ENCODE results near the gene ACTG1. TPM values are rescaled to one million over a fixed set of nuclear protein-coding genes. Genes with fewer than 3 reads are reported as not detected.

The ACTG1 gene
- total and polyA plus RNA-seq, 9 of the 15 experiments (the other 6 are each of a cell fraction or from before 2014, with no cell fraction given), result 224 to 1,775 (median 568) TPM

DNA sequence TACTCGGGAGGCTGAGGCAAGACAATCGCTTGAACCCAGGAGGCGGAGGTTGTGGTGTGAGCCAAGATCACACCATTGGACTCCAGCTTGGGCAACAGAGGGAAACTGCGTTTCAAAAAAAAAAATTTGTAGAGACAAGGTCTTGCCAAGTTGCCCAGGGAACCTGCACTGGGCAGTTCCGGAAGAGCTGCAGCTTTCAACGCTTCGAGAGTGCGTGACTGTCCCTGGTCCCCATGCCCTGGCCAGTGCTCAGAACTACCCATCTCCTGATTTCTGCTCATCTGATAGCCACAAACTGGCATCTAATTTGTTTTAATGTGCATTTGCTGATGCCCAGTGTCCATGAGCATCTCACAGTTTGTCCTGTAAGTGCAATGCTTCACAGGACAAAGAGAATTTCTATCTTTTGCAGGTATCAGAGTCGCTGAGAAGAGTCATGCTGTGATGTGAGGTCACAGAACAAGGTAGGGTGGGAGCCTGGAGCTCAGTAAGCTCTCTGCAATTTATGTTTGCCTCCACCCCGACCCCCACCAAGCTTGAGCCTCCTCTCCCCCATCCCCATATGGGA lies 3.9 kb downstream of the ACTG1 start (continued):
- TF ChIP-seq, protein P1, sequence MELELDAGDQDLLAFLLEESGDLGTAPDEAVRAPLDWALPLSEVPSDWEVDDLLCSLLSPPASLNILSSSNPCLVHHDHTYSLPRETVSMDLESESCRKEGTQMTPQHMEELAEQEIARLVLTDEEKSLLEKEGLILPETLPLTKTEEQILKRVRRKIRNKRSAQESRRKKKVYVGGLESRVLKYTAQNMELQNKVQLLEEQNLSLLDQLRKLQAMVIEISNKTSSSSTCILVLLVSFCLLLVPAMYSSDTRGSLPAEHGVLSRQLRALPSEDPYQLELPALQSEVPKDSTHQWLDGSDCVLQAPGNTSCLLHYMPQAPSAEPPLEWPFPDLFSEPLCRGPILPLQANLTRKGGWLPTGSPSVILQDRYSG (tag; conservative IDR thresholded peaks at IDR 0.05; ENCODE audit: low read depth), result no peak
- TF ChIP-seq CBX1 (IDR thresholded peaks at IDR 0.05; ENCODE audit: low read depth) (no peak; the same call in 1 of the 2 replicates), CBX3 (IDR thresholded peaks at IDR 0.05; ENCODE audit: borderline replicate concordance in 1 of 2, low read length in 2 of 2) (no peak; a peak in 1 of 3 replicates), HMG20B (CRISPR knock-in tag; IDR thresholded peaks at IDR 0.05) (no peak), CREB1 (IDR thresholded peaks at IDR 0.05) (no peak), CREB1 (CRISPR knock-in tag; IDR thresholded peaks at IDR 0.05) (0 out of 2 replicates have a peak, but pooled peaks have one; percentile 41), TBL1XR1 (IDR thresholded peaks at IDR 0.05; ENCODE audit: low read length in 2 of 2) (0 out of 4 replicates have a peak, but pooled peaks of 1 of the 2 experiments have one; percentile 45), FOXJ3 (CRISPR knock-in tag; IDR thresholded peaks at IDR 0.05) (no peak), GABPB1 (CRISPR knock-in tag; IDR thresholded peaks at IDR 0.05) (peak; percentile 48; the same call in 1 of the 2 replicates), NRF1 (conservative IDR thresholded peaks at IDR 0.05 in 1 of 2, IDR thresholded peaks at IDR 0.05 in 1 of 2) (no peak)
- TF ChIP-seq, protein P2, sequence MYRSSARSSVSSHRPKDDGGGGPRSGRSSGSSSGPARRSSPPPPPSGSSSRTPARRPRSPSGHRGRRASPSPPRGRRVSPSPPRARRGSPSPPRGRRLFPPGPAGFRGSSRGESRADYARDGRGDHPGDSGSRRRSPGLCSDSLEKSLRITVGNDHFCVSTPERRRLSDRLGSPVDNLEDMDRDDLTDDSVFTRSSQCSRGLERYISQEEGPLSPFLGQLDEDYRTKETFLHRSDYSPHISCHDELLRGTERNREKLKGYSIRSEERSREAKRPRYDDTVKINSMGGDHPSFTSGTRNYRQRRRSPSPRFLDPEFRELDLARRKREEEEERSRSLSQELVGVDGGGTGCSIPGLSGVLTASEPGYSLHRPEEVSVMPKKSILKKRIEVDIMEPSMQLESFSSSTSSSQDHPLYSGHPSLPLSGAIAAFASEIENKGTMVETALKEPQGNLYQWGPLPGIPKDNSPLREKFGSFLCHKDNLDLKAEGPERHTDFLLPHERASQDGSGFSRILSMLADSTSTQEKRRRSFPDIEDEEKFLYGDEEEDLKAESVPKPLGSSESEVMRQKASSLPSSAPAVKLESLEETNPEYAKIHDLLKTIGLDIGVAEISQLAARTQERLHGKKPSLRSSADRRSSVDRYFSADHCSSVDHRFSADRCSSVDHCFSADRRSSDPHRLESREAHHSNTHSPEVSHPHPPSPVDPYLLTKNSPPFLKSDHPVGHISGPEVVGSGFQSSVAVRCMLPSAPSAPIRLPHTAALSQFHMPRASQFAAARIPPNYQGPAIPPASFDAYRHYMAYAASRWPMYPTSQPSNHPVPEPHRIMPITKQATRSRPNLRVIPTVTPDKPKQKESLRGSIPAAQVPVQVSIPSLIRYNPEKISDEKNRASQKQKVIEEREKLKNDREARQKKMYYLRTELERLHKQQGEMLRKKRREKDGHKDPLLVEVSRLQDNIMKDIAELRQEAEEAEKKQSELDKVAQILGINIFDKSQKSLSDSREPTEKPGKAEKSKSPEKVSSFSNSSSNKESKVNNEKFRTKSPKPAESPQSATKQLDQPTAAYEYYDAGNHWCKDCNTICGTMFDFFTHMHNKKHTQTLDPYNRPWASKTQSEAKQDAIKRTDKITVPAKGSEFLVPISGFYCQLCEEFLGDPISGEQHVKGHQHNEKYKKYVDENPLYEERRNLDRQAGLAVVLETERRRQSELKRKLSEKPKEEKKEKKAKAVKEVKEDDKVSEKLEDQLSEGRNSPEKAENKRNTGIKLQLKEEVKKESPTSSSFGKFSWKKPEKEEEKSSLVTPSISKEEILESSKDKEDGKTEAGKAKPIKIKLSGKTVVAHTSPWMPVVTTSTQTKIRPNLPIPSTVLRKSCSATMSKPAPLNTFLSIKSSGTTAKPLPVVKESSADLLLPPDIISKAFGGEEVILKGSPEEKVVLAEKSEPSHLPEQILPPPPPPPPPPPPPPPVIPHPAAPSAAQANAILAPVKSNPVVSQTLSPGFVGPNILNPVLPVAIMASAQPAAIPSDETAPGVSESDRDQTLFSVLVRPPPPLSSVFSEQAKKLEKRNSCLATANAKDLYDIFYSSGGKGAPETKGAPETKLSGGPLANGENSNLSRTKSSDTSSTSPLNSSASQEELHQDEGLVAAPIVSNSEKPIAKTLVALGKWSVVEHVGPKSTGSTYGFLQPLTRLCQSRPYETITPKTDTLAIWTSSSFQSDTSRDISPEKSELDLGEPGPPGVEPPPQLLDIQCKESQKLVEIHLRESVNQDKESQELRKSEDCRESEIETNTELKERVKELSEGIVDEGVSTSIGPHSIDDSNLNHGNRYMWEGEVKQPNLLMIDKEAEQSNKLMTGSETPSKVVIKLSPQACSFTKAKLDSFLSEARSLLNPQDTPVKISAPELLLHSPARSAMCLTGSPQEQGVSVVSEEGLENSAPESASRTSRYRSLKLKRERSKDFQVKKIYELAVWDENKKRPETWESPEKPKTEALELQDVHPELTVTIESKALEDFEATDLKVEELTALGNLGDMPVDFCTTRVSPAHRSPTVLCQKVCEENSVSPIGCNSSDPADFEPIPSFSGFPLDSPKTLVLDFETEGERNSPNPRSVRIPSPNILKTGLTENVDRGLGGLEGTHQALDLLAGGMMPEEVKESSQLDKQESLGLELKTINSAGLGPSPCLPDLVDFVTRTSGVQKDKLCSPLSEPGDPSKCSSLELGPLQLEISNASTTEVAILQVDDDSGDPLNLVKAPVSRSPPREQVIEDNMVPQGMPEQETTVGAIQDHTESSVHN (IDR thresholded peaks at IDR 0.05; ENCODE audit: borderline replicate concordance in 1 of 2, low read depth in 1 of 2), result no peak

All from K562 (cell line).